ENCODE results near the gene ILKAP.

Gene ILKAP, protein sequence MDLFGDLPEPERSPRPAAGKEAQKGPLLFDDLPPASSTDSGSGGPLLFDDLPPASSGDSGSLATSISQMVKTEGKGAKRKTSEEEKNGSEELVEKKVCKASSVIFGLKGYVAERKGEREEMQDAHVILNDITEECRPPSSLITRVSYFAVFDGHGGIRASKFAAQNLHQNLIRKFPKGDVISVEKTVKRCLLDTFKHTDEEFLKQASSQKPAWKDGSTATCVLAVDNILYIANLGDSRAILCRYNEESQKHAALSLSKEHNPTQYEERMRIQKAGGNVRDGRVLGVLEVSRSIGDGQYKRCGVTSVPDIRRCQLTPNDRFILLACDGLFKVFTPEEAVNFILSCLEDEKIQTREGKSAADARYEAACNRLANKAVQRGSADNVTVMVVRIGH

DNA sequence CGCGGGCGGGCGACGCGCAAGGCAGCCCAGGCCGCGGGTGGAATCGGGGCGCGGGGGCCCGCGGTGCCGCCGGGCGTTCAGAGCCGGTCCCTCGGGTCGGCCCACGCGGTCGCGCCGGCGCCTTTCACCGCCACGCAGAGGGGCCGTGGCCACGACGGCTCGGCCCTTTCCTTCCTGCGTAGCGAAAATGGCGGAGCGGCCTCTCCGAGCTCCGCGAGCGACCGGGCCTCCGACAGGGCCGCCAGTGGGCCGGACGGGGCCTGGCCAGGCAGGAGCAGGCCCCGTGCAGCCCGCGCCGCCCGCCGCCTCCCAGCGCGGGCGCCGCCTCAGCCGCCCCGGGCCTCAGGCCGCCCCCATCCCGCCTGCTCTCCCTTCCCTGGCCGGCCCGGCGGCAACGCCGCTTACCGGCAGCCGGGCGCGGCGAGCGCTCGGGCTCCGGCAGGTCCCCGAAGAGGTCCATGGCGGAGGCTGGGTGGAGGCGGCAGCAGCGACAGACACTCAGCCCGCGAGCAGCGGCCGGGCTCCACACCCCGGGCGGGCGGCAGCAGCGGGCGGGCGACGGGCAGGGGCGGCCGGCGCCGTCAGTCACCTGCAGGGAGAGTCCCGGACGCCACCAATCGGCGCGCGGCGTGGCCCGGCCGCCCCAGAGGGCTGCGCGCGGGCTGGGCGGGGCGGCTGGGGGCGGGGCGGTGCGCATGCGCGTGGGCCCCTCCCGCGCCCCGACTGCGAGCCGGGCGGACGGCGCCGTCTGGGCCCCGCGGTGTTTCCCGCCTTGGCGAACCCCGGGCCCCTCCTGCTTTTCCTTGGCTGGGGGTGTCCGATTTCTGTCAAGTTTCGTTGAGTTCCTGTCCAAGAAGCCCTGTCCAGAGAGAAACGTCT lies at the start of gene ILKAP:
ILKAP (minus strand) TSS at position 602 of the 879 bp plus-strand sequence; CDS start at position 460, 142 bp downstream.
- peak; percentile 93 for DNase-seq

DNA sequence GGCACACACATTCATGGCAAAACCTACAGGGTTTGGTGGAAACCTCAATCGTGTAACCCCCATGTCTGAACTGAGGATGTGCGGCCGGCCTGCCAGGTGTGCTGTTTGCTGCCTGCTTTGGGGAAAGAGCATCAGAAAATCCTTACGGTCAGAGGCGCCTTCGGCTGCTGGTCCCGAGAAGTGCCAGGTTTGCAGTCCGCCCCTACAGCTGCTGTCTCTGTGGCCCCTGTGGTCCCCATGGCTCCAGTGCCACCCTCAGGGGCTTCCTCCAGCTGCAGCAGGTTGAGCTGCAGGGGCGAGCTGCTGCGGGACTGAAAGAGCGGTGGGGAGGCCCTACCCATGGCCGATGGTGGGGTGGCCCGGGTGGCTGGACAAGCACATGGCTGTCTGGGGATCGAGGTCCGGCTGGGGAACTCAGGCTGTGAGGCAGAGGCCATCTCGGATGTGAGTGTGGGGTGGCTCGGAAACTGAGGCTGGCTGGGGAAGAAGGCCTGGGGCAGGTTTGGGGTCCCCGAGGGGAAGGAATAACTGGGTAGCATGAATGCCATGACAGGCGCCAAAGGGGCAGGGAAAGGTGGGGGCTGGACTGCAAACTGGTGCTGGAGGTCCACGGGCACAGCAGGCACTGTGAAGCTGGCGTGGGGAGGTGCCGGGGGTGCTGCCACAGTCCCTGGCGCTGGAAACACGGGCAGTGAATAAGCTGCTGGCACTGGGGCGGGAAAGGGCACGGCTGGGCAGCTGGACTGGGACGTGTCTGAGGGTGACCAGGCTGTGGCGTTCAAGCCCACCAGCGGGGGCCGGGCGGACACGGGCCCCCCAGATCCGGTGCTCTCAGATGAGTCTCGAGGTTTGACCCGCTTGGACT lies 49.5 kb upstream of the ILKAP start:
- DNase-seq = no peak

DNA sequence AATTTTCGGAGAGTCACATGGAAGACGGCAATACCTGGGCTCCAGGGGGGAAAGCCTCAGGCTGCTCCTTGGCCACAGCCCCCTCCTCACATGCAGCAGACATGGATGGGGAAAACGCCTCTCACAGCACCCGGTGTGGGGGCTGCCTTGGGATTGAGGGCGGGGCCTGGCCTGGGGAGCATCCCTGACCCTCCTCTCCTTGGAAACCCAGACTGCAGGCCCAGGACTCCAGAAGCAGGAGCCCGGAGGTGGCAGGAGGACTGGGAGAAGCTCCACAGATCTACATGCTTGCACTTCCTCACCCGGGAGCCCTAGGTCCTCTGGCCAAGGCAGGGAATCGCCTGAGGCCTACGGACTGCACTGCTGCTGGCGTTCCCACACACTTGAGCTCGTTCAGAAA lies 48.5 kb upstream of the ILKAP start:
- DNase-seq = no peak

DNA sequence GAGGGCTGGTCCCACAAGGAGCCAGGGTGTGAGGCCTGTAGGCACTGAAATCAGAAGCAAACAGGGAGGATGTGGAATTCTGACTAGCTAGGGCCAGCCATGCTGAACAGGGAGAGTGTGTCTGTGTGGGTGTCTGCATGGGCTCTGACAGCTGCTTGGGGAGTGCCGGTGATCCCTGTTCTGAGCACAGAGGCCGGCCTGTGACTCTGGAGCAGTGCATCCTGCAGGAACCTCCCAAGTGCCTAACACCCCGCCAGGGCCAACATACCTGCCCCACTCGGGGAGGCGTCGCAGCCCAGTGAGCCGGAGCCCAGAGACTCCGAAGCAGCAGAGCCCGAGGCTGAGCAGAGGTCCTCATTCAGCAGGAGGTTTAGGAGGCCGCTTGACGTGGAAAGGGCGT lies 47.8 kb upstream of the ILKAP start:
- DNase-seq = no peak

DNA sequence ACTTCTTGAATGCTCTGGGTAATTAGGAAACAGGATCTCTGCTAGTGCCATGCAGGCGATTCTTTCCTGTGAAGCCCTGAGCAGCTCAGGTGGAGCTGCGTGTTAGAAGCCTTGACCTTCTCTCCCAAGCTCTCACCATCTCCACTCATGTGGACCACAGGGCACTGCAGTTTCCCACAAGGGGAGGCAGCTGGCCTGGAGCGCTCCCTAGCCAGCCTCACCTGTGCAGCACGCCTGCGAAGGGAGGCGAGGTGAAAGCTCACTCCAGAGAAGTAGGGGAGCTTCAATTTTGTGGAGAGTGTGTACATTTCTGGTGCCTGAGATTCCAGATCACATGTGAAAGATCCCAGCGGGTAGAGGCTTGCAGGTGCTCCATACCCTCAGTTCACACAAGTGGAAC lies 47.4 kb upstream of the ILKAP start:
- no peak for DNase-seq

DNA sequence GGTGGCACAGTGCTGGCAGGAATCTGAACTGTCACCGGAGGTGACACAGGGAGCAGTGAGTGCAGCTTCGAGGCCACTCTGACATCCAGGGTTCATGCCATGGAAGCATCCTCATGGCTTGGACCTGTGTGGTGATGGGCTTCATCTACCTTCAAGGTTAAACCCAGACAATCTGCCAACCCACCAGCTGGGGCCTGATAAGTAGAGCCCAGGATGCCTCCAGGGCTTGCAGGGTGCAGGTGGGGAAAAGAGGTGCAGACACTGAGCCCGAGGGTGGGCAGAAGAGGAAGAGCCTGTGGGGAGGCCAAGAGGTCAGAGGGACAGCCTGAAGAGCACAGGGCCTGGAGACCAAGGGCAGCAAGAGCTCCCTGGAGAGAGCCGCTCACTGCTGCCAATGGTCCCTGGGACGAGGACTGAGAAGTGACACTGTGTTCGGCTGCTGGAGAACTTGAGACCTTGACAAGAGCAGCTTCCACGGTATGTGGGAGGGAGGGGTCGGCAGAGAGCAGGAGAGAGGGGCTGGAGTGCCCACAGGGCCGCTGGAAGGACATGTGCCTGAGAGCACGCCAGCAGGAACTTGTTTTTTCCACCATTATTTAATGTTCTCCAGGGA lies 44.5 kb upstream of the ILKAP start:
- DNase-seq = no peak

DNA sequence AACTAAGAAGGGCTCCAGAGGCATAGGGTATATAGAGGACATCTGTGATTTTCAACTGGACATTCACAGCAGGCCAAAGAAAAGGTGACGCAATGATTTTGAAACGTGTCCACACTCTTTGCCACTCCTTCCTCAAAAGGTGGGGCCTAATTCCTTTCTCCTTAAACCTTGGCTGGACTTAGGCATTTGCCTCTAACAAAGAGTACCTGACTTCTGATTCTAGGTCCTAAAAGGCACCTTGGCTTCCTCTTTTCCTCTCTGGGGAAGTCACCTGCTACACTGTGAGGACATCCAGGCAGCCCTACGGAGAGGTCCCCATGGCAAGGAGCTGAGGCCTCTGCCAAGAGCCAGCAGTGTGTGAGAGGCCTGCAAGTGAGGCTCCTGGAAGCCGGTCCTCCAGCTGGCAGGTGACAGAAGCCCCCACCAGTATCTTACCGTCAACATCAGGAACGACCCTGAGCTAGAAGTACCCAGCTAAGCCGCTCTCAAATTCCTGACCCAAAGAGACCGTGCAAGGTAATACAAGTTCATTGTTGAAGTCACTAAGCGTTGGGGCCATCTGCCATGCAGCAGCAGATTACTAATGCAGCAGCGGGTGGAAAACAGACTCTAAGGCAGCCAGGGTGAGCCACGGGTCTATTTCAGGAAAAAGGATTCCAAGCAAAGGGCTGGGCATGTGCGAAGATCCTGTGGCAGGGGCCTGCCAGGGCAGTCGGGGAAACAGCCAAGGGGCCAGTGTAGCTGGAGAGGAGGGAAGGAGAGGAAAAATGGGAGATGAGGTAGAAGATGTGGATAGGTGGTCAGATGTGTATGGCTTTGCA lies 43.7 kb upstream of the ILKAP start:
- no peak for DNase-seq

DNA sequence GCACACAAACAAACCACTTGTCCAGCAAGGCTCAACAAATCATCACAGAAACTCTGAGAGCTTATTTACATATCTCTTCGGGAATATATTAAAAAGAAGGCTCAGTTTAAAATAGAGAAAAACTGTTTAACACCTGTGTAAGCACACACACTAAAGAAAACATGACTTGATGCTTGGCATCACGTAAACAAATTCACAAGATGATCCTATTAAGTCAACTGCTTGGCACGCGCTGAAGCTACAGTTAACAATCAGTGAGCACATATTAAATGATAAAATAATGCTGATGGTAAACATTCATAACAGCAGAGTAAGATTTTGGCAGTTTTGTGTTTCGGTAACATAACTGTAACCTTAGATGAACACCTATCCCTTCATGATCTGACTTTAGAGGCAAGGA lies 40.7 kb upstream of the ILKAP start:
- no peak for DNase-seq

DNA sequence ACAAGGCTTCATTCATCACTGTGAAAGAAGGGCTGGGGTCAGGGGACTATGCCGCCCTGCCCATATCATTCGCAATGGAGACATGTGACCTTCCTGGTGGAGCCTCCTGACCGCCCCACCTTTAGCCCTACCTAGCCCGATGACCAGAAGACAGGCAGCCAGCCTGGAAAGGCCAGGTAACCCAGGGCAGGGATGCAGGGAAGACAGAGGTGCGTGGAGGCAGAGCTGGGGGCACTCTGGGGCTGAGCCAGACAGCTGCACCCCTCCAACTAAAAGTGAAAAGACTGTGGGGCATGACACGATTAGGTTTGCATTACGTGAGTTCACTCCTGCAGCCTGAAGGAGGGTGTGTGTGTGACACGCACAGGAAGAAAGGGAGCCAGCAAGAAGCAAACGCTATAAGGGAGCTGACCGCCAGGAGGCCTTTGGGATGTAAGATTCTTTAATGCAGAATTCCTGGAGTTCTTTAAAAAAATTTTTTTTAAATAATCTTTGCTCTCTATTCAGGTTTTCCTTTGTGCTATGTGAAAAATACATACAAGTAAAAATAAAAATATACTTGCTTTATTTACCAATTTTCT lies 40.1 kb upstream of the ILKAP start:
- no peak for DNase-seq

DNA sequence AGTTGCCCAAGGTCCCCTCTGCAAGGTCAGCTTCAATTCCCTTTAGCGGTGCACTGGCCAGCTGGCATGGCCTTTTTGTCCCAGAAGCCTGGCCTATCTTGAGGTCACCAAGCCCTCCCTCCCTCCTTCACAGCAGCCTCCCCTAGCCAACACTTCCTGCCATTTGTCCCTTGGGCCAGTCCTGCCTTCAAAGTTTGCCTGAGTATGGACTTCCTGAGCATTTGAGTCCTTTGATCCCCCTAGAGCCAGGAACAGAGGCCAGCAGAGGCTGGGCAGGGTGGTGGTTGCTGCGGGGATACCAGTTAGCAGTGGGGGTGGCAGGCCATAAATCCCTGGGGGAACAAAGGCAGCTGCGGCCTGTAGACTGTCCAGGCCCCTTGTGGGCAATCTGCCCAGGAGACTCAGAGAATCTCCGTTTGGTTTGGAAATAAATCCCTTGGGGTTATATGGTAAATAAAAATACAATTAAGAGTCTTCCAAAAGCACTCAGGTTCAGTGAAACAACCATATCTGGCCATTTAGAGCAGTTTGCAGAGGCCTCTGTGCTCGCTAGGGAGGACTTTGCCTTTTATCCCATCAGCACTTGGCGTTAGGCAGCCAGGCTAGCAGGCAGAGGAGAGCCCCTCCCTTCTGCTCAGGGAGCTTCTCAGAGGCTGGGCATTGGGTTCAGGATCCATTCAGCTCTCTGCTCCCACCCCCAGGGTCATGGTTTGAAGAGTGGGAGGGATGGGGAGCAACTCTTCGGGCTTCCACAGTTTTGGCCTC lies 39.4 kb upstream of the ILKAP start:
- no peak for DNase-seq

DNA sequence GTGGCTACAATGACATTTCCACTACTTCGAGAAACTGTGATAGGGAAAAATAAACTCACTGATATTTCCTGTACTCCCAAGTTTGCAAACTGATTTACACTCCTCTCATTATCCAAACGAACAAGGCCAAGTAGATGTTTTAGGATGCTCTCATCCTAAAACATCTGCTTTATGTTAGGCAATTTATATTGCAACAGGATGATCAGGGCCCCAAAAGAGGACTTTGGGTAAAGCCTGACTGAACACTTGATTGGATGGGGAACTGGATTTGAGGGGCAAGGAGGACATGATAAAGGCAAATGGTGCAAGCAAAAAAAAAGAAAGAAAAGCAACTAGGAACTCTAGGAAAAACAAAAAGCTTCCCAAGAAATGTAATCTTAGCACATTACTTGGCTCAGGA lies 38.5 kb upstream of the ILKAP start:
- no peak for DNase-seq

DNA sequence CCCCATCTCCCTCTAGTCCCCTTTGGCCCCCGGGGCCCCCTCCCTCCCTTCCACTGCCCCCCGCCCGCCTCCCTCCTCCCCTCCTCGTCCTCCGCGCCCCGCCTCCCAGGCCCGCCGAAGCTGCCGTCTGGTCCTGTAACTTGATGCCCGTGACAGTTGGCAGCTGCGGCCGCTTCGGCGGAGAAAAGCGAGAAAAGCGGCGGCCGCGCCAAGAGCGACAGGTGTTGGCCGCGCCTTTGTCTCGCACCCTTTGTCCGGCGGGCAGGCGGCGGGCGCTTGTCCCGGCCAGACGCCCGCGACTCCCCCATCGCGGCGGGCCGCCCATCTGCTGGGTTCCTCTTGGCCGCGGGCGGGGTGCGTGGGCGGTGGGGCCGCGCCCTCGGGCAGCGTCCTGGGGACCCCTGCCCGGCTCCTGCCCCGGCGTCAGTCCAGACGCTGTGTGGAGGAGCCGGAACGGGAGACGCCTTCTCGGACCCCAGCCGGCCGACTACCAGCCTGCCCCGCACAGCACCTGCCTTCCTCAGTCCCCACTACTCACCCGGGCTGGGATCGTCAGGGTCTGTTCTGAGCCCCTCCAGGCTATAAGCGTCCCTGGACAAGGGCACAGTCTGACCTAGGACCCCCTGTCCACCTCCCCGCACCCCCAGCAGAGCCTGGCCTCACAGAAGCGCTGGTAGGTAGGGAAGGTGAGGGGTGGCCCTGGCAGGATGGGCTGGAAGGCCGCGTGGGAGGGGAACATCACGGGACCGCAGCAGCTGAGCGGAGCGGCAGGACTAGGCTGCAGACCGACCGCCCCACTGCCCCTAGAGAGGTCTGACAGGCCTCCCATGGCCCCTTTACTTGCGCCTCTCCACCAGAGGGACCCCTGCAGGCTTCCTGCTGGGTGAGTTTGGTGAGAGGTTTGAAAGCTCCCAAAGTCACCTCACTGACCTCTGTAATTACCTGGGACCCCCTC lies 37.5 kb upstream of the ILKAP start:
- DNase-seq = peak; percentile 69

DNA sequence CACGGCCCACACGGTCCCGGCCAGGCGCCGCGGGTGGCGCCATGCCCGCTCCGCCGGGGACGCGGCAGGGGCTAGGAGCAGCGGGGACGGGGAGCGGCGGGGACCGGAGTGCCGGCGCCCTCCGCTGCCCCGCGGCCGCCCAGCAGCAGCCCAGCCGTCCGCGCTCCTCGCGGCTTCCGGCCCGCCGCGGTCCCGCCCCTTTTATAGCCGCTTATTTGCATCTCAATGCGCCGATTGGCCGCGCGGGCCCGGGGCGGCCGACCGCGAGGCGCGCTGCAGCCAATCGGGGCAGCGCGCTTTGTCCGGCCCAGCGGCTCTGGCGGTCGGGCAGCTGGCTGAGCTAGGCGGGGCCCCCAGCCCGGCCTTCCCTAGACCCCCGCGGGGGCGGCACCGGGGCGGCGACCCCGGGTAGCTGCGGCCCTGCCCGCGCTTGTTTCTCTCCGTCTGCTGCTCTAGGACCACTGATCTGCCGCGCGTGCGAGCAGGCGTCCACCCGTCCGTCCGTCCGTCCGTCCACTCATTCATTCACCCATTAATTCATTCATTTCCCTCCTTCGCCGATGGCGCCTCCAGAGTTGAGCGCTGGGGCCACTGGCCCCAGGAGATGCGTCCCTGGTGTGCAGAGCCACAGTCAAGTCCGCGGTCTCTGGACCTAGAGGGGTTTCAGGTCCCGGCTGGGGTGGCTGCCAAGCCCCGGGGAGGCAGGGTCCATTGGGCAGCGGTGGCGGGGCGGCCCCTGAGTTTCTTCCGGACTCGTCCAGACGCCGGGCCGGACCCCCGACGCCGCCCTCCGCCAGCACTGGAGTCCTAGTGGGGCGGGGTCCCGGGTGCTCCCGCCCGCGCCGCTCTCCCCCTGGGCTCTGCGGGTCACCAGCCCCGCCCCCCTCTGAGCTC lies 36.6 kb upstream of the ILKAP start, which contains the start of gene HES6:
HES6 (minus strand) TSS at position 176 of the 894 bp plus-strand sequence; CDS start at position 43, 133 bp downstream.
- DNase-seq = peak; percentile 94

DNA sequence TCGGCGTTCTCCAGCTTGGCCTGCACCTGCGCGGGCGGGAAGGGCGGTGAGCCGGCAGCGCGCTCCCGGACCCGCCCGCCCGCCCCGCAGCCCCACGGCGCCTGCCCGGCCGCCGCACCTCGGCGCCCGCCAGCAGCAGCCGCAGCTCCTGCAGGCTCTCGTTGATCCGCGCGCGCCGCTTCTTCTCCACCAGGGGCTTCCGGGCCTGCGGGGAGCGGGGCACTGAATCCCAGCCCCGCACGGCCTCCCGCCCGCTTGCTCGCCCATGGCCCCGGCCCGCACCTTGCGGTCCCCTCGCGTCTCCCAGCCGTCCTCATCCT lies 36.0 kb upstream of the ILKAP start:
- peak; percentile 45 for DNase-seq

DNA sequence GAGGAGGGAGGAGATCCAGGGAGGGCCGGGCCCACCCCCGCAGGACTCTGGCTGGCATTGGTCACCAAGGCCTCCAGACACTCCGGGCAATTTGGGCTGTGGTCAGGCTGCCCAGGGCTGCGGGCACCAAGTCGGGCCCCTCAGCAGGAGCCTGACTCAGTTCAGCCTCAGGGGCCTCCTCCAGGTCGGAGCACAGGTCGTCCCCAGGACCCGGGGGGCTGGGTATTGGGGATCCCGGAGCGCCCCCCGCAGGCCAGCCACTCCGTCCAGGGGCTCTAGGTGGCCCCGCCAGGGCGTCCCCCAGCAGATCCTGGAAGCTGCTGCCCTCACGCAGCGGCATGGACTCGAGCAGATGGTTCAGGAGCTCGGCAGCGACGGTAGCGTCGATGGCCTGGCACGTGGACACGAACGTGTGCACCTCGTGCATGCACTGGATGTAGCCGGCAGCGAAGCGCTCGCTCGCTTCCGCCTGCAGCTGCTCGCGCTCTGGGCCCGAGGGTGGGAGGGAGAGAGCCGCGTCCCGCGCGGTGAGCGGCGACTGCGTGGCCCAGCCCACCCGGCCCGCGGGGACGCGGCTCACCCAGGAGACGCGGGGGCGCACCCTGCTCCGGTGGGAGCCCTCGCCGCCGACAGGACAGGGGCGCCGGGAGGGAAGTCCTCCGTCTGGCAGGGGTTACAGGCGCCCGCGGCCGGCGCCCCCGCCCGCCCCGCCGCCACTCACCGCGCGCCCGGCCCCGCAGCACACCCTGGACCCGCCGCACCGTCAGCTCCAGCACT lies 35.5 kb upstream of the ILKAP start:
- DNase-seq = peak; percentile 67

DNA sequence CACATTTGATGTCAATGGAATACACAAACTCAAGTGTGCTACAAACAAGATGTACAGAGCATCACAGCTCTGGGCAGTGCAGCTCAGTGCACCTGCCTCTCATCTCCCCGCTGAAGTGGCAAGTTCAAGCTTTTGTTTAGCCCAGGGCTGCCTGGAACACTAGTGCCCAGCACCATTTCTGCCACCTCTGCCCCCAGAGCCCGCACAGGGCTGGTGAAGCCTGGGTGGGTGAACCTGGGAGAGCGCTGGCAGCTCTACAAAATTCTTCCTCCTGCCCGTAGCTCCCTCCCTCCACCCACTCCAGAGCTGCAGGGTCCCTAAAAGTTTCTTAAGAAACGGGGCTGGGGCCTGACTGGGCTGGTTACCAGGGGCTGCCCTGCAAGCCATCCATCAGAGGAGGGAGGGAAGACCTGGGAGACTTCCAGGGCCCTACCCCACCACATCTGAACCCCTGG lies 34.8 kb upstream of the ILKAP start:
- peak; percentile 23 for DNase-seq

DNA sequence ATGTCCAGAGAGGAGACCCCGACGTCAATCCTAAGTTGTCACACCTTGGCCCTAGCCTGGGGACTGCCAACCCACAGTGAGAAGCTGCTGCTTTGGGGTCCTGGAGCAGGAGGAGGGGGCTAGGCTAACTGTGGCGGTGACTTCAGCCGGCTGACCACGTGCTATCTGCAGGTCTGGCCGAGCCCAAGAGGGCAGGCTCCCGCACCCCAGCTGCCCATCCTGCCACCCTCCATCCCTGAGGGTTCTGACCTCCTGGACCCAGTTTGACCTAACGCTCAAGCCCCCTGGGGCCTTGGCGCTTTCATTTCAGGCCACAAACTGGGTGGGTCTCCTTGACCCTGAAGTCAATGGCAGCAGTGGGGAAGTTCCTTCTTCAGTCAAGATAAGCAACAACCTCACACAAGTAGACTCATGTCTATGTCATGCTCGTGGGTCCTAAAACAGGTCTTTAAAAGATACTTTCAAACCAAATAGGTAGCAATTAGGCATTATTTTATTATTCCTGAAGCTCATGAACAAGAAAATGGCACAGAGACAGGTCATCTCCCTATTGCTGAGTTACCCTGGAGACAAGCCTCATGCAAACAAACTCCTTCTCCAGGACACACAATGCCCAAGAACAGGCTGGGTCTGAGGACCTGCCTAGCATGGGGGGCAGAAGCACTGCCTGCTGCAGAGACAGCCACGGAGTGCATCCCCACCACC lies 34.1 kb upstream of the ILKAP start:
- peak; percentile 58 for DNase-seq
